ENCODE measurements around the gene SOST. TPM values are rescaled to one million over a fixed set of nuclear protein-coding genes. Genes with fewer than 3 reads are reported as not detected.

Gene SOST
- total and polyA plus RNA-seq, 4 experiments from 2014 or later: not detected

DNA sequence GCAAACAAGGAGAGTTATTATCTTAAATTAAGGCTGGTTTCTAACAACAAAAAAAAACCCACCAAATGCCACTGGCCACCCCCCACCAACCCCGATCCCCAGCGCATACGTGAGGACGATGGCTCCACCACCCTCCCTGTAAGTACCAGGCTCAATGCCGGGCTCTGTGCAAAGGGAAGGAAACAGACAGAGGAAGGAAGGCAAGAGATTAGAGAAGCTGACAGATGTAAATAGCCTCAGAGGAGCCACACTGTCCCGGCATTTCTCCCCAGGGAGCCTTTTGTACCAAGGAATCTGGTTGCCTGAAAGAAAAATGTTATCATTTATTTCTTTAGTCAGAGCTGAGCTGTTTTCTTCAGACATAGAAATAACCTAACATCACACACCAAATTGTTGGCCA lies 13.1 kb downstream of the SOST start:
- intact Hi-C loops (cut with micrococcal nuclease): no loop called here
- Mint-ChIP-seq H3K36me3 (no peaks in the 10 kb centered on the region), H3K4me1 (no peaks in the 10 kb centered on the region), H3K27ac (no peak overlapping the region), H3K4me3 (no peak overlapping the region), H3K9me3 (peaks cover 0 to 1% (median 0%) of the 10 kb centered on the region in 8 donors), H3K27me3 (peaks cover 45 to 51% of the 10 kb centered on the region in 2 donors)
- CTCF ChIA-PET (ENCODE audit: partially characterized antibody): interaction anchor here (1.1 to 1.2 kb wide), 2 partner anchors 12 to 169 kb away, joined by 3 read pairs; no protein-coding TSS in a partner anchor
- Histone ChIP-seq H3K4me1 (ENCODE audit: insufficient read depth, low read length) (no peaks in the 10 kb centered on the region), H3K36me3 (ENCODE audit: insufficient read depth, low read length) (no peaks in the 10 kb centered on the region), H3K4me3 (ENCODE audit: low read length in 2 of 2) (no peak overlapping the region), H3K27me3 (ENCODE audit: insufficient read depth, low read length) (no peaks in the 10 kb centered on the region), H3K9me3 (ENCODE audit: control insufficient read depth in 1 of 2, low read length in 2 of 2) (no peaks in the 10 kb centered on the region), H3K27ac (ENCODE audit: low read depth, low read length) (no peak overlapping the region)
- no peak for DNase-seq
- POLR2A ChIA-PET (ENCODE audit: partially characterized antibody): no interaction called here

DNA sequence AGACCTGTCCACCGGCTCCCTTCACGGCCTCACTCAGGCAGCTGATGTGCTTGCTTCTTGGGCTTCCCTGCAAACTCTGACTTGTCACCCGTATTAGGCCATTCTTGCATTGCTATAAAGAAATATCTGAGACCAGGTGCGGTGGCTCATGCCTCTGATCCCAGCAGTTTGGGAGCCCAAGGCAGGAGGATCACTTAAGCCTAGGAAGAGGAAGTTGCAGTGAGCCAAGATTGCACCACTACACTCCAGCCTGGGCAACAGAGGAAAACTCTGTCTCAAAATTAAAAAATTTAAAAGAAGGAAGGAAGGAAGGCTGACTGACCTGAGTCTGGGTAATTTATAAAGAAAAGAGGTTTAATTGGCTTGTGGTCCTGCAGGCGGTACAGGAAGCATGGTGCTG lies 17.0 kb downstream of the SOST start:
- Mint-ChIP-seq H3K4me3 (no peak overlapping the region), H3K4me1 (no peaks in the 10 kb centered on the region), H3K9me3 (peaks cover 0 to 1% (median 0%) of the 10 kb centered on the region in 8 donors), H3K27me3 (peaks cover 40 to 41% of the 10 kb centered on the region in 2 donors), H3K36me3 (no peaks in the 10 kb centered on the region), H3K27ac (no peak overlapping the region)
- Histone ChIP-seq H3K4me3 (ENCODE audit: low read length in 2 of 2) (no peak overlapping the region), H3K27ac (ENCODE audit: low read depth, low read length) (no peak overlapping the region), H3K36me3 (ENCODE audit: insufficient read depth, low read length) (no peaks in the 10 kb centered on the region), H3K9me3 (ENCODE audit: control insufficient read depth in 1 of 2, low read length in 2 of 2) (no peaks in the 10 kb centered on the region), H3K27me3 (ENCODE audit: insufficient read depth, low read length) (no peaks in the 10 kb centered on the region), H3K4me1 (ENCODE audit: insufficient read depth, low read length) (no peaks in the 10 kb centered on the region)
- intact Hi-C loops (cut with micrococcal nuclease): no loop called here
- POLR2A ChIA-PET (ENCODE audit: partially characterized antibody): no interaction called here
- no peak for DNase-seq
- CTCF ChIA-PET (ENCODE audit: partially characterized antibody): interaction anchor here (0.9 to 2.7 kb wide), 2 partner anchors 26 to 48 kb away, joined by 3 to 9 read pairs; no protein-coding TSS in a partner anchor

DNA sequence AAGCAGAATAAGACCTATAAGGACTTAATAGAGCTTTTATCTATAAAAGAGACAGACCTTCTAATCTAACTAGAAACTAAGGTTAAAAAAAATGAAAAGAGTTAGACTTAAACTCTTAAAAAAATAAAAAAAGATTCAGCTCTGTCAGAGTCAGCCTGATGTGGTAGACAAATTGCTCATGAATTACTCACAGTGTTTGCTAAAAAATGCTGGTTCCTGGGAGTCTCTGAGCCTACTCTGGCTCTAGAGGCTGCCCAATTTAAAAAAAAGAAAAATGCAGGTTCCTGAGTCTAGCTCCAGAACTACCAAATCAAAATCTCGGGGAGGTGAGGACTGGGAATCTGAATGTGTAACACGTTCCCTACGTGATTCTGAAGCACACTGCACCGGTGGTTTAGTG lies 18.1 kb downstream of the SOST start:
- intact Hi-C loops (cut with micrococcal nuclease): no loop called here
- Mint-ChIP-seq H3K9me3 (peaks cover 0 to 1% (median 0%) of the 10 kb centered on the region in 8 donors), H3K27ac (no peak overlapping the region), H3K36me3 (no peaks in the 10 kb centered on the region), H3K27me3 (peaks cover 34 to 37% of the 10 kb centered on the region in 2 donors), H3K4me1 (no peaks in the 10 kb centered on the region), H3K4me3 (no peak overlapping the region)
- Histone ChIP-seq H3K27ac (ENCODE audit: low read depth, low read length) (no peak overlapping the region), H3K9me3 (ENCODE audit: control insufficient read depth in 1 of 2, low read length in 2 of 2) (no peaks in the 10 kb centered on the region), H3K36me3 (ENCODE audit: insufficient read depth, low read length) (no peaks in the 10 kb centered on the region), H3K4me3 (ENCODE audit: low read length in 2 of 2) (no peak overlapping the region), H3K4me1 (ENCODE audit: insufficient read depth, low read length) (no peaks in the 10 kb centered on the region), H3K27me3 (ENCODE audit: insufficient read depth, low read length) (no peaks in the 10 kb centered on the region)
- ChIA-PET CTCF (ENCODE audit: partially characterized antibody) (interaction anchor here (2.7 kb wide), 1 partner anchor 46 kb away, joined by 9 read pairs; no protein-coding TSS in a partner anchor), POLR2A (ENCODE audit: partially characterized antibody) (no interaction called here)
- DNase-seq: no peak

DNA sequence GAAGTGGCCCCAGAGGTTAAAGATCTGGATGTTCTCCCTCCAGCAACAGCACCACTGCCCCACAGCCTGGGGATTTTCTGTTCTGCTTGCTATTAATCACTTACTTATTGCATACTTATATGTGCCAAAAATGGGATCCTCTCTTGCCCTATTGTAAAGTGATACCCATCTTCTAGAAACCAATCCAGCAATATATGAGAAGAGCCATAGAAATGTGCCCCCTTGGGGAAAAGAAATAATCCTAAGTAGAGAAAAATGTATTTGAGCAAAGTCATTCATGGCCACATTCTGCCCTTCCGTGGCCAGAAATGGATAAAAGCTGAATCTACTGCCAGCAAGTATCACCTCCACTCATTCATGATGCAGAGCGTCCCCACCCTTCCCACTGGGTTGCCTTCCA lies 20.9 kb downstream of the SOST start:
- Mint-ChIP-seq H3K4me3 (no peak overlapping the region), H3K9me3 (peaks cover 0 to 5% (median 2%) of the 10 kb centered on the region in 8 donors), H3K36me3 (no peaks in the 10 kb centered on the region), H3K27me3 (peaks cover 15 to 19% of the 10 kb centered on the region in 2 donors), H3K4me1 (no peaks in the 10 kb centered on the region), H3K27ac (peak overlapping the region in 1 of 7 donors; percentile 48)
- ChIA-PET POLR2A (ENCODE audit: partially characterized antibody) (no interaction called here), CTCF (ENCODE audit: partially characterized antibody) (interaction anchor here (1.5 kb wide), 2 partner anchors 22 to 28 kb away, joined by 8 read pairs; partner anchors contain the start of gene SOST)
- Histone ChIP-seq H3K9me3 (ENCODE audit: control insufficient read depth in 1 of 2, low read length in 2 of 2) (no peaks in the 10 kb centered on the region), H3K27me3 (ENCODE audit: insufficient read depth, low read length) (no peaks in the 10 kb centered on the region), H3K4me3 (ENCODE audit: low read length in 2 of 2) (no peak overlapping the region), H3K27ac (ENCODE audit: low read depth, low read length) (no peak overlapping the region), H3K4me1 (ENCODE audit: insufficient read depth, low read length) (no peaks in the 10 kb centered on the region), H3K36me3 (ENCODE audit: insufficient read depth, low read length) (no peaks in the 10 kb centered on the region)
- no peak for DNase-seq
- intact Hi-C loops (cut with micrococcal nuclease): no loop called here

DNA sequence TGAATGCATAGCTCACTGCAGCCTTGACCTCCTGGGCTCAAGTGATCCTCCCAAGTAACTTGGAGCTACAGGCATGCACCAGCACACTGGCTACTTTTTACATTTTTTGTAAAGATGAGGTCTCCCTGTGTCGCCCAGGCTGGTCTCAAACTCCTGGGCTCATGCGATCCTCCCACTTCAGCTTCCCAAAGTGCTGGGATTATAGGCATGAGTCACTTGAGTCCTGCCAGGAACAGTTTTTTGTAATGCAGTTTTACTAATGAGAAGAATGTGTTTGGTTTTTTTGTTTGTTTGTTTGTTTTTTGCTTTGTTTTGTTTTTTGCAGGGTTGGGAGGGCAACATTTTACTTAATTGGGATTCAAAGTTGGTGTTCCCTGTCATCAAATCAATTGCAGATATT lies 22.2 kb downstream of the SOST start:
- Mint-ChIP-seq H3K4me1 (no peaks in the 10 kb centered on the region), H3K27ac (no peak overlapping the region), H3K27me3 (peaks cover 13% of the 10 kb centered on the region in 2 donors), H3K4me3 (no peak overlapping the region), H3K36me3 (no peaks in the 10 kb centered on the region), H3K9me3 (peaks cover 0 to 6% (median 1%) of the 10 kb centered on the region in 8 donors)
- H3K9me3 ChIP-seq (ENCODE audit: control insufficient read depth in 1 of 2, low read length in 2 of 2): no peaks in the 10 kb centered on the region
- no peaks in the 10 kb centered on the region for H3K36me3 ChIP-seq (ENCODE audit: insufficient read depth, low read length)
- H3K4me3 ChIP-seq (ENCODE audit: low read length in 2 of 2): no peak overlapping the region
- intact Hi-C loops (cut with micrococcal nuclease): no loop called here
- POLR2A ChIA-PET (ENCODE audit: partially characterized antibody): no interaction called here
- H3K4me1 ChIP-seq (ENCODE audit: insufficient read depth, low read length): no peaks in the 10 kb centered on the region
- H3K27me3 ChIP-seq (ENCODE audit: insufficient read depth, low read length): no peaks in the 10 kb centered on the region
- CTCF ChIA-PET (ENCODE audit: partially characterized antibody): interaction anchor here (0.9 to 1.0 kb wide), 2 partner anchors 42 to 44 kb away, joined by 3 to 4 read pairs; no protein-coding TSS in a partner anchor
- no peak for DNase-seq
- H3K27ac ChIP-seq (ENCODE audit: low read depth, low read length): no peak overlapping the region

DNA sequence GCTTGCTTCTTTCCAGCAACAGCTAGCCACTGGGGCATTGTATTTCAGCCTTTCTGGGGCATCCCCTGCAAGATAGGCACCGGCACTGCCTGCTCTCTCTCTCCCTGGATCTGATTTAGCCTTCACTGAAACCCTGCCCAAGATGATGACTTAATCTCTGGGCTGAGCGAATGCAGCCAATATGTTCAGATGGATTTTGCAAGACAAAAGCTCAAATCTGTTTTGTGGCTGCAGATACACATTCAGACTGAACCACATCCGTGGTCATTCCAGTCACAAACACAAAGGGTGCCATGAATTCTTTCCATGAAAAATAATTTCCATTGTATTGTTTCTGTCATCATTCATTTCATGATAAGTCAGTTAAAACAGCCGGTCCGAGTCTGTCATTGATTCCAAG lies 24.2 kb downstream of the SOST start:
- peaks cover 0 to 6% (median 1%) of the 10 kb centered on the region in 8 donors for H3K9me3 Mint-ChIP-seq
- DNase-seq: no peak
- intact Hi-C loops (cut with micrococcal nuclease): no loop called here
- peaks cover 9 to 13% of the 10 kb centered on the region in 2 donors for H3K27me3 Mint-ChIP-seq
- H3K4me1 ChIP-seq (ENCODE audit: insufficient read depth, low read length): no peaks in the 10 kb centered on the region
- H3K4me3 ChIP-seq (ENCODE audit: low read length in 2 of 2): no peak overlapping the region
- H3K27me3 ChIP-seq (ENCODE audit: insufficient read depth, low read length): no peaks in the 10 kb centered on the region
- CTCF ChIA-PET (ENCODE audit: partially characterized antibody): interaction anchor here (1.3 to 1.6 kb wide), 2 partner anchors 32 to 40 kb away, joined by 6 to 7 read pairs; no protein-coding TSS in a partner anchor
- H3K27ac Mint-ChIP-seq: no peak overlapping the region
- H3K9me3 ChIP-seq (ENCODE audit: control insufficient read depth in 1 of 2, low read length in 2 of 2): no peaks in the 10 kb centered on the region
- H3K4me1 Mint-ChIP-seq: no peaks in the 10 kb centered on the region
- POLR2A ChIA-PET (ENCODE audit: partially characterized antibody): no interaction called here
- no peaks in the 10 kb centered on the region for H3K36me3 ChIP-seq (ENCODE audit: insufficient read depth, low read length)
- H3K36me3 Mint-ChIP-seq: no peaks in the 10 kb centered on the region
- no peak overlapping the region for H3K4me3 Mint-ChIP-seq
- H3K27ac ChIP-seq (ENCODE audit: low read depth, low read length): no peak overlapping the region

DNA sequence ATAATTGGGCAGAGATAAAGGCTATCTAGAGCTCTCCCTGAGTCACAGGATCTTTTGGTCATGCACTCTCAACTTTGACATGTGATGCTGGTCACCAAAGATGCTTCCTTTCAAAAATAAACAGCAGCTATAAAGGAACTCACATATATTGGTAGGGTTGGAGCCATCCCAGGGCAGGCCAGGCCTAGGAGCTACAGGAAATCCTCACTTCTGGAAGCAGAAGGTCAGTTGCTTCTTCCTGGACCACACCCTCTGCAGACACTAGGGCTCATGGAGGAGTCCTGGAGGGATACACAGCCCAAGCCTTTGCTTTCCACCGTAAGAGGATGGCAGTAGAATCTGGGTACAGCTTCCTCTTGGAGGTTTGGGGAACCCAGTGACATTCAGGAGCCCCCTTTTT lies 24.6 kb downstream of the SOST start:
- Mint-ChIP-seq H3K27me3 (peaks cover 8 to 11% of the 10 kb centered on the region in 2 donors), H3K4me1 (no peaks in the 10 kb centered on the region), H3K27ac (peak overlapping the region in 1 of 7 donors; percentile 22), H3K4me3 (no peak overlapping the region), H3K9me3 (peaks cover 0 to 6% (median 1%) of the 10 kb centered on the region in 8 donors), H3K36me3 (no peaks in the 10 kb centered on the region)
- Histone ChIP-seq H3K36me3 (ENCODE audit: insufficient read depth, low read length) (no peaks in the 10 kb centered on the region), H3K27me3 (ENCODE audit: insufficient read depth, low read length) (no peaks in the 10 kb centered on the region), H3K4me1 (ENCODE audit: insufficient read depth, low read length) (no peaks in the 10 kb centered on the region), H3K27ac (ENCODE audit: low read depth, low read length) (no peak overlapping the region), H3K9me3 (ENCODE audit: control insufficient read depth in 1 of 2, low read length in 2 of 2) (no peaks in the 10 kb centered on the region), H3K4me3 (ENCODE audit: low read length in 2 of 2) (no peak overlapping the region)
- POLR2A ChIA-PET (ENCODE audit: partially characterized antibody): no interaction called here
- no peak for DNase-seq
- intact Hi-C loops (cut with micrococcal nuclease): no loop called here
- CTCF ChIA-PET (ENCODE audit: partially characterized antibody): interaction anchor here (1.3 to 1.6 kb wide), 2 partner anchors 33 to 39 kb away, joined by 6 to 7 read pairs; no protein-coding TSS in a partner anchor
